Heart left ventricle (tissue), 16 donors: Measurements from ENCODE around the gene PEAK3. TPM values are rescaled to one million over a fixed set of nuclear protein-coding genes. Genes with fewer than 3 reads are reported as not detected.

Experiments
- ATAC-seq, 4 donors: fragments of 200-7000 bp; cut with Tn5 transposase; one replicate each; pipeline ENCODE4 v1.9.1; 2020 to 2022; ENCODE audit warnings: moderate library complexity in 4 of 4, mild to moderate bottlenecking in 3 of 4, moderate number of reproducible peaks in 1 of 4
- DNase-seq, 5 donors: peaks; one replicate each; pipeline ENCODE4 v3.0.0-alpha.2; 2020
- H3K27ac ChIP-seq, 12 donors: fragments of 200-600 bp; sonication (generic) in 4 of 12; one replicate each; pipeline versions ENCODE4 v1.5.0 to v1.8.0; 2016 to 2022; ENCODE audit warnings: mild to moderate bottlenecking in 2 of 12
- H3K27me3 ChIP-seq, 9 donors: fragments of 200-600 bp; sonication (generic) in 2 of 9; one replicate each; pipeline versions ENCODE4 v1.5.1 to v1.8.0; 2016 to 2022; ENCODE audit warnings: mild to moderate bottlenecking in 3 of 9
- H3K36me3 ChIP-seq, 9 donors: fragments of 200-600 bp; sonication (generic) in 2 of 9; one replicate each; pipeline versions ENCODE4 v1.5.0 to v1.8.0; 2018 to 2022; ENCODE audit warnings: mild to moderate bottlenecking in 2 of 9
- H3K4me1 ChIP-seq, 12 donors: fragments of 200-600 bp; sonication (generic) in 4 of 12; one replicate each; pipeline versions ENCODE4 v1.5.0 to v1.8.0; 2016 to 2022; ENCODE audit warnings: mild to moderate bottlenecking in 3 of 12
- H3K4me3 ChIP-seq, 12 donors: fragments of 200-600 bp; sonication (generic) in 4 of 12; one replicate each; pipeline versions ENCODE4 v1.5.0 to v1.8.0; 2017 to 2022; ENCODE audit warnings: mild to moderate bottlenecking in 9 of 12, moderate library complexity in 4 of 12
- H3K9me3 ChIP-seq, 12 donors: fragments of 200-600 bp; sonication (generic) in 4 of 12; one replicate each; pipeline versions ENCODE4 v1.5.0 to v1.8.0; 2016 to 2022; ENCODE audit warnings: mild to moderate bottlenecking in 1 of 12
- POLR2A ChIP-seq, 2 donors: fragments of 450-650 bp; IDR thresholded peaks; one replicate each; pipeline ENCODE4 v1.6.1; 2017; ENCODE audit warnings: antibody characterized with exemption in 2 of 2, mild to moderate bottlenecking in 2 of 2, moderate library complexity in 2 of 2
- WGBS, 4 donors: extraction: QIAGEN DNeasy Blood & Tissue Kit in 2 of 4; methylation state at CpG; one replicate each; pipeline versions ENCODE4 v1.1.5 to v1.1.7; 2013 to 2018; 5-methylcytosine and 5-hydroxymethylcytosine counted together
- intact Hi-C, 10 donors: fragments of 100-400 bp; cut with DNase I; formaldehyde crosslinking; loops; one replicate each; pipeline versions ENCODE4 v1.11.1 to v1.14.2; 2022
- polyA plus RNA-seq, 2 donors: library from polyadenylated mRNA; stranded (reverse); fragments of 200-250 nt; gene quantifications; one replicate each; pipeline ENCODE4 v1.2.3, GENCODE V29; 2013
- total RNA-seq, 9 donors: library from RNA; depleted of rRNA in 2 of 9; stranded (reverse); fragments of >200 nt in 2 of 9; fragmentation: NEBNext Ultra II Directional in 3 of 9; extraction: Animal tissue kit (Norgen Biotek cat#: 25700) in 3 of 9; gene quantifications; one replicate each; pipeline versions ENCODE4 v1.1.0 to v1.2.4, GENCODE V29; 2016 to 2023
- TF ChIP-seq, protein P1 (sequence below), 12 donors: fragments of 200-600 bp; sonication (generic) in 4 of 12; IDR thresholded peaks; one replicate each; pipeline versions ENCODE4 v1.5.0 to v1.8.0; 2018 to 2022; ENCODE audit warnings: antibody characterized with exemption in 12 of 12, mild to moderate bottlenecking in 5 of 12
- donor health status: ischemic (EF 13 %, LVEDD 7.1; RV severe dilation, severe dysfunction).
- donor health status: healthy with polysubstance abuse.
- donor health status: DM: no; HTN: yes; CAD: no.
- donor health status: DM: no; HTN: no; CAD: no.
- donor health status: ischemic (EF 25% LVEDD 6.9; RV normal size, moderate dysfunction).
- donor health status: ischemic (EF 25% LVEDD 5.7; RV mildly dilated, moderate dysfunction).
- donor health status: healthy.
- donor health status: DM: yes; HTN: yes; CAD: no.
- donor health status: ischemic (EF 35%, LVEDD 5.7; RV mildly dilated, moderate dysfunction).
- donor health status: nonischemic (EF 11% LVEDD 7.7; RV severe dilation, severe dysfunction).
- donor health status: DM: yes; HTN: yes; CAD: no.
- donor health status: PGD.
- donor health status: ischemic (EF 29% LVEDD 5.4; RV normal size, mild dysfunction).
- donor health status: nonischemic (EF 23%, LVEDD 6.1; RV moderate dilation, normal function).

Gene PEAK3
- total and polyA plus RNA-seq, 11 donors: 0.11 to 1.6 (median 0.27) TPM

DNA sequence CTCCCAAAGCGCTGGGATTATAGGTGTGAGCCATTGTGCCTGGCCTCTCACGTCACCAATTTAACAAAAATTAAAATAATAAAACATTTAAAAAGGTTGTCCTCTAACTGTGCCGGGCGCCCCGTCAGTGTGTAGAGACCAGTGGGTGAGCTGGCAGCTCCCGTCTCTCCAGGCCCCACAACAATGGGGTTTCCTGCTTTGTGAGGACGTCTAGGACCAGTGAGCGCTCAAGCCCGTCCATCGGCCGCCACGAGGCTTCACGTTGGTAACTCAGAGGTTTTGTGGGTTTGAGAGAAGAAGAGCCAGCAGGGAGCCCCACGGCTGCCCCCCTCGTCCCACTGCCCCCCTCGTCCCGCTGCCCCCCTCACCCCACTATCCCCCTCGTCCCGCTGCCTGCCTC is 41.7 kb upstream of the PEAK3 start:
- TF ChIP-seq POLR2A (IDR thresholded peaks at IDR 0.05): no peak
- Histone ChIP-seq H3K27ac (no peak overlapping the region), H3K9me3 (no peaks in the 10 kb centered on the region), H3K36me3 (peaks cover 0 to 48% (median 14%) of the 10 kb centered on the region in 9 donors), H3K4me1 (peaks cover 0 to 17% (median 12%) of the 10 kb centered on the region in 12 donors), H3K4me3 (no peak overlapping the region), H3K27me3 (no peaks in the 10 kb centered on the region)
- intact Hi-C loops: no loop called here
- ATAC-seq: no peak
- DNase-seq: no peak
- WGBS, 4 donors: 93 to 95% (median 93%) methylated on average over 18 to 19 of the region's 19 CpGs

DNA sequence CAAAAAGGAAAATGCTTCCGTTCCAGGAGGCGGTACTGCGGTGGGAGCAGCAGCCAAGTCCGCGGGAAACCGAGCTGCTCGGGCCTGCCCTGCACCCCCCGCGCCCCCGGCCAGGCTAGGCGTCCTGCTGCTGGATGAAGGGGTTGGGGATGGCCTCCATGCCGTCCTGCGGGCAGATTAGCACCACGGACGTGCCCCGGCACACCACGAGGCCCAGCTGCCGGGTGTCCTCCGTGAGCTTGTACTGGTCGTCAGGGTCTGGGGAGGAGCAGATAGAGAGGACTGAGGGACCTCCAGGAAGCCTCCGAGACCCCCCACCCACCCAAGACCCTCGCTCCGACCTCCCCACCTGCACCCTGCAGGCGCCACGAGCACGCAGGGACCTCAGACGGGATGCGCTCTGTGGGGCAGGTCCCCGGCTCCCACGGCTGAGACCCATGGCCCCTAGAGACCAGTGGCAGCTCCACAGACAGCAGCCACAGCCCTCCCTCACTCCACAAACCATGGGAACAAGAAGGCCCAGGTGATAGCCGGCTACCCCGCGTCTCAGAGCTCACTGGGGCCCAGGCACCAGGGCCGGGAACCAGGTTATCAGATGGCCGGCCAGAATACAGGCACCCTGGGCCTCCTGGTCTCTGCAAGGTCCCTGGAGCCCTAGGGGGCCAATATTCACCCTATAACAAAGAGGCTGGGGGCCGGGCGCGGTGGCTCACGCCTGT is 39.7 kb upstream of the PEAK3 start:
- WGBS, 4 donors: 87 to 93% (median 89%) methylated on average over 16 to 39 of the region's 39 CpGs
- no peak for TF ChIP-seq POLR2A (IDR thresholded peaks at IDR 0.05)
- TF ChIP-seq, protein P1, sequence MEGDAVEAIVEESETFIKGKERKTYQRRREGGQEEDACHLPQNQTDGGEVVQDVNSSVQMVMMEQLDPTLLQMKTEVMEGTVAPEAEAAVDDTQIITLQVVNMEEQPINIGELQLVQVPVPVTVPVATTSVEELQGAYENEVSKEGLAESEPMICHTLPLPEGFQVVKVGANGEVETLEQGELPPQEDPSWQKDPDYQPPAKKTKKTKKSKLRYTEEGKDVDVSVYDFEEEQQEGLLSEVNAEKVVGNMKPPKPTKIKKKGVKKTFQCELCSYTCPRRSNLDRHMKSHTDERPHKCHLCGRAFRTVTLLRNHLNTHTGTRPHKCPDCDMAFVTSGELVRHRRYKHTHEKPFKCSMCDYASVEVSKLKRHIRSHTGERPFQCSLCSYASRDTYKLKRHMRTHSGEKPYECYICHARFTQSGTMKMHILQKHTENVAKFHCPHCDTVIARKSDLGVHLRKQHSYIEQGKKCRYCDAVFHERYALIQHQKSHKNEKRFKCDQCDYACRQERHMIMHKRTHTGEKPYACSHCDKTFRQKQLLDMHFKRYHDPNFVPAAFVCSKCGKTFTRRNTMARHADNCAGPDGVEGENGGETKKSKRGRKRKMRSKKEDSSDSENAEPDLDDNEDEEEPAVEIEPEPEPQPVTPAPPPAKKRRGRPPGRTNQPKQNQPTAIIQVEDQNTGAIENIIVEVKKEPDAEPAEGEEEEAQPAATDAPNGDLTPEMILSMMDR (IDR thresholded peaks at IDR 0.05): no peak

DNA sequence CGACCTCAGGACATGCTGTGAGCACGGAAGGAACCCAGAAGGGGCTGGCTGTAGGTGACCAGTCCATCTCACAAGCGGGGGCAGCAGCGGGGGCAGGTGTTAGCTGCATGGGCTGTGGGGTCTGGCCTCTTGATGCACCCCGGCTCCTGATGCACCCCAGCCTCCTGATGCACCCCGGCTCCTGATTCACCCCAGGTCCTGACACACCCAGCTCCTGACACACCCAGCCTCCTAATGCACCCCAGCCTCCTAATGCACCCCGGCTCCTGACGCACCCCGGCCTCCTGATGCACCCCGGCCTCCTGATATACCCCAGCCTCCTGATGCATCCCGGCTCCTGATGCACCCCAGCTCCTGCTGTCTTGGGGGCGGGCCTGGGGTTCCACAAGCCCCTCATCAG is 39.0 kb upstream of the PEAK3 start:
- H3K36me3 ChIP-seq: peaks cover 0 to 47% (median 14%) of the 10 kb centered on the region in 9 donors
- TF ChIP-seq, protein P1 (IDR thresholded peaks at IDR 0.05): no peak
- TF ChIP-seq POLR2A (IDR thresholded peaks at IDR 0.05): no peak
- intact Hi-C loops: loop anchor here in 1 of 10 donors (2.0 kb wide), 1 partner anchor 64 kb away; no protein-coding TSS in a partner anchor

More for the DNA sequence above, 39.7 kb upstream of the PEAK3 start:
- Histone ChIP-seq H3K9me3 (no peaks in the 10 kb centered on the region), H3K27me3 (no peaks in the 10 kb centered on the region), H3K27ac (no peak overlapping the region), H3K4me3 (no peak overlapping the region), H3K4me1 (peaks cover 0 to 13% (median 7%) of the 10 kb centered on the region in 12 donors), H3K36me3 (peaks cover 0 to 48% (median 14%) of the 10 kb centered on the region in 9 donors)
- intact Hi-C loops: loop anchor here in 1 of 10 donors (2.0 kb wide), 1 partner anchor 63 kb away; no protein-coding TSS in a partner anchor
- ATAC-seq (no peak), DNase-seq (no peak)

DNA sequence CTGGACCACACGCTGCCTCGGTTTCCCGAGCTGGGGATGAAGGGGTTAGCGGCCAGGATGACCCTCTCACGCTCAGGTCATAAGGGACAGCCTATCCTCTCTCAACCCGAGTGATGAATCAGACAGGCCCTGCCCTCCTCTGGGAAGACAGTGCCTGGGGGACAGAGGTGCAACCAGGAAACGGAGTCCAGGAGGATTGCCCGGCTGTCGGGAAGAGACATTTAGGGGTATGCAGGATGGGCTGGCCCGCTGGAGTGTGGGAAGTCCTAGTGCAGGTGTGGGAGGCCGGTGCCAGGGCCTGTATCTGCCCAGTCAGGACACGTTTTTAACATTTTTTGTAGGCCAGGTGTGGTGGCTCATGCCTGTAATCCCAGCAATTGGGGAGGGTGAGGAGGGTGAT is 38.1 kb upstream of the PEAK3 start:
- intact Hi-C loops: loop anchor here in 1 of 10 donors (2.0 kb wide), 1 partner anchor 65 kb away; no protein-coding TSS in a partner anchor
- Histone ChIP-seq H3K4me3 (no peak overlapping the region), H3K4me1 (peaks cover 0 to 14% (median 7%) of the 10 kb centered on the region in 12 donors), H3K27ac (no peak overlapping the region), H3K27me3 (no peaks in the 10 kb centered on the region), H3K9me3 (peaks cover 0 to 7% (median 0%) of the 10 kb centered on the region in 12 donors), H3K36me3 (peaks cover 0 to 40% (median 14%) of the 10 kb centered on the region in 9 donors)
- DNase-seq: no peak
- no peak for TF ChIP-seq POLR2A (IDR thresholded peaks at IDR 0.05)
- TF ChIP-seq, protein P1 (IDR thresholded peaks at IDR 0.05): no peak
- ATAC-seq: no peak
- 79 to 83% (median 79%) methylated on average over 11 to 12 of the region's 12 CpGs for WGBS, 4 donors

More for the DNA sequence above, 39.0 kb upstream of the PEAK3 start:
- DNase-seq: no peak
- peaks cover 0 to 13% (median 7%) of the 10 kb centered on the region in 12 donors for H3K4me1 ChIP-seq
- ATAC-seq: no peak
- no peak overlapping the region for H3K27ac ChIP-seq
- no peaks in the 10 kb centered on the region for H3K27me3 ChIP-seq
- no peak overlapping the region for H3K4me3 ChIP-seq
- WGBS, 4 donors: 84 to 94% (median 91%) methylated on average over 7 to 12 of the region's 12 CpGs
- H3K9me3 ChIP-seq: no peaks in the 10 kb centered on the region
